GM12878 (cell line): Measurements from ENCODE around the gene SPCS1. TPM values are rescaled to one million over a fixed set of nuclear protein-coding genes. Genes with fewer than 3 reads are reported as not detected.

Source experiments
- ASH2L ChIP-seq: fragments of 300-600, 200-600 bp; sonication (generic); IDR thresholded peaks from 2 replicates; pipeline ENCODE4 v1.6.1; 2017; ENCODE audit warnings: low read depth, mild to moderate bottlenecking, borderline replicate concordance
- ATF7 ChIP-seq: fragments of 450-650 bp; IDR thresholded peaks from 2 replicates; pipeline ENCODE4 v1.6.1; 2016; ENCODE audit warnings: low read depth, mild to moderate bottlenecking
- CREM ChIP-seq: IDR thresholded peaks from 2 replicates; pipeline ENCODE4 v1.6.1; 2014; ENCODE audit warnings: antibody characterized with exemption, low read depth
- CTCF ChIP-seq, 3 experiments: IDR thresholded peaks in 2 of 3; conservative IDR thresholded peaks in 1 of 3; 2 replicates each; pipeline ENCODE4 v1.5.1; 2011; ENCODE audit warnings: low read depth in 3 of 3, low read length in 3 of 3, mild to moderate bottlenecking in 3 of 3, control low read depth in 2 of 3, moderate library complexity in 2 of 3, inconsistent platforms in 1 of 3, mixed read lengths in 1 of 3; ENCODE audit not compliant: control insufficient read depth in 2 of 3, insufficient read depth in 1 of 3; ENCODE audit errors: extremely low read depth in 1 of 3
- JUNB ChIP-seq: IDR thresholded peaks from 2 replicates; pipeline ENCODE4 v1.6.1; 2016; ENCODE audit warnings: antibody characterized with exemption, mild to moderate bottlenecking
- SKIL ChIP-seq: fragments of 450-650 bp; IDR thresholded peaks from 2 replicates; pipeline ENCODE4 v1.6.1; 2017; ENCODE audit warnings: mild to moderate bottlenecking, low read depth, inconsistent platforms; ENCODE audit not compliant: poor library complexity, severe bottlenecking
- SPI1 ChIP-seq: IDR thresholded peaks from 2 replicates; pipeline ENCODE4 v1.6.1; 2011; ENCODE audit warnings: low read depth, mild to moderate bottlenecking, low read length, moderate library complexity, borderline replicate concordance; ENCODE audit not compliant: insufficient read depth
- polyA plus RNA-seq, 11 experiments: library from polyadenylated mRNA; depleted of rRNA in 4 of 11; unstranded in 6 of 11; stranded (reverse) in 5 of 11; fragments of >200 nt; fragmentation: Nextera tagmentation in 4 of 11; fragmentation: Illumina TruSeq in 1 of 11; extraction: Ambion mirVana in 4 of 11; extraction: Trizol in 1 of 11; gene quantifications; 1 replicate in 1 of 11; 2 replicates in 10 of 11; pipeline versions ENCODE4 v1.2.1 to v1.2.3, GENCODE V29; 2011 to 2016; ENCODE audit warnings: inconsistent platforms in 2 of 11, missing spikeins in 2 of 11, low read depth in 1 of 11
- total RNA-seq, 4 experiments: library from RNA; depleted of rRNA in 3 of 4; stranded (reverse); fragments of >200 nt in 3 of 4; fragmentation: Illumina TruSeq in 1 of 4; extraction: Trizol in 1 of 4; gene quantifications; 2 replicates each; pipeline versions ENCODE4 v1.2.1 to v1.2.3, GENCODE V29; 2013 to 2021

SPCS1 gene
- total and polyA plus RNA-seq, 10 of the 15 experiments (the other 5 are each of a cell fraction or from before 2014, with no cell fraction given): 107 to 994 (median 233) TPM

- no peak for TF ChIP-seq CTCF (IDR thresholded peaks at IDR 0.05 in 2 of 3, conservative IDR thresholded peaks at IDR 0.05 in 1 of 3; ENCODE audit: control insufficient read depth in 2 of 3, extremely low read depth in 1 of 3, insufficient read depth in 1 of 3, low read depth in 3 of 3, low read length in 3 of 3)
- TF ChIP-seq CREM: peak; percentile 57; the same call in 1 of the 2 replicates
- peak; percentile 47 for TF ChIP-seq SKIL
- peak; percentile 85 for TF ChIP-seq JUNB
- peak; percentile 50 for TF ChIP-seq ATF7
- TF ChIP-seq SPI1: no peak
- TF ChIP-seq ASH2L: no peak
- TF ChIP-seq, all 136 proteins: peak for 35
Measured at GRCh38 chr3:52670621-52671521, 35.0 kb upstream of the SPCS1 start (continued).
